ENCODE data around the gene WDR64. TPM values are rescaled to one million over a fixed set of nuclear protein-coding genes. Genes with fewer than 3 reads are reported as not detected.

WDR64 gene
- total and polyA plus RNA-seq, 2 of the 13 experiments (the other 11 are each of a cell fraction or from before 2014, with no cell fraction given), result not detected

DNA sequence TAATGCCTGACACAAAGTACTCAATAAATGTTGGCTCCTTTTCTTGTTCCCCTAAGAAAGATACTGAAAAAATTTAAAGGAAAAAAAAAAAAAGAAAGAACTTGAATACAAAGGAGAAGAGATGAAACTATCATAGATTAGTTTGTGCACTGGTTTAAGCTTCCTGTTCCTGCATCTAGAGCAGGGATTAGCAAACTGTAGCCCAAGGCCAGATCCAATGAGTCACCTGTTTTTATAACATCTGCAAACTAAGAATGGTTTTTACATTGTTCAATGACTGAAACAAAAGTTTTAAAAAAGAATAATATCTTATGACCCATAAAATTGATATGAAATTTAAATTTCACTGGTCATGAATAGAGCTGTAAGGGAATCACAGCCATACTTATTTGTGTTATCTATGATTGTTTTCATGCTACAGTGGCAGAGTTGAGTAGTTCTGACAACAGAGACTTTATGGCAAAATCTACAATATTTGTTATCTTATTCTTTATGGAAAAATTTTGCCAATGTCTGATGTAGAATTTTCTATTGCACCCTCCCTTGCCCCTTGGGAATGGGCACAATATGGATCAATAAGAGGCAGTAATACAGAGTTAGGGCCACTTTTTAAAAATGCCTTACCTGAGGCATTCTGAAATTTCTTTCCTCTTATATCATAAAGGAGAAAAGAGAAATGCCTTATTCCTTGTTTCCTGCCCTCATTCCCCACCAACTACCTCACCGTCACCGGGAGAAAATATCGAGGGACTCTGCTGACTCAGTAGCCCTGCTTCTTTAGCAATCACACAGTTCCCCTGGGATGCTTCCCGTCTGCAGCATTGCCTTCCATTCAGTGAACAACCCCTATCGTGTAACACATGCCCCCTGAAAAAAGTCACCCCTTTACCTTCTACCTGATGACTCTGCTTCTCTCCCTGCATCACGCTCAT is 50.6 kb downstream of the WDR64 start:
- in situ Hi-C loops (cut with HindIII; ENCODE audit: extremely low pct_ligation_motif_present, low pct_unique_long_range_greater_than_20kb) (no loop called here), intact Hi-C loops (cut with micrococcal nuclease; ENCODE audit: unreplicated experiment) (no loop called here)
- Histone ChIP-seq H2AFZ (ENCODE audit: low read length) (no peak overlapping the region), H3K4me1 (ENCODE audit: insufficient read depth, low read length) (no peaks in the 10 kb centered on the region), H4K20me1 (ENCODE audit: insufficient read depth, low read length) (no peaks in the 10 kb centered on the region), H3K27me3 (ENCODE audit: control insufficient read depth in 1 of 2, insufficient read depth in 2 of 2, low read length in 2 of 2) (no peaks in the 10 kb centered on the region), H3K9ac (ENCODE audit: insufficient read depth, low read depth, low read length) (no peak overlapping the region), H3K79me2 (ENCODE audit: insufficient read depth, low read length) (no peaks in the 10 kb centered on the region), H3K4me3 (replicated peaks in 1 of 3; ENCODE audit: insufficient read depth in 1 of 3, low read depth in 2 of 3, low read length in 3 of 3) (no peak overlapping the region), H3K36me3 (replicated peaks in 1 of 2; ENCODE audit: control insufficient read depth in 1 of 2, insufficient read depth in 2 of 2, low read length in 2 of 2) (no peaks in the 10 kb centered on the region), H3K9me3 (ENCODE audit: low read length) (no peaks in the 10 kb centered on the region), H3K27ac (ENCODE audit: extremely low read length, insufficient read depth, low read length) (no peak overlapping the region), H3K4me2 (ENCODE audit: low read depth, low read length) (no peak overlapping the region)
- CTCF ChIA-PET (ENCODE audit: low intra/inter-chr PET ratio, low total read pairs), result no interaction called here
- DNase-seq (ENCODE audit: low spot score) (no peak), FAIRE-seq (no peak), ATAC-seq (no peak)
- BruUV-seq (replicated peaks), result no TSS peak
- 31% methylated on average over 6 of the region's 6 CpGs for WGBS (ENCODE audit: low lambda C conversion rate)
- POLR2A ChIA-PET, result no interaction called here
- no peak for TF ChIP-seq ZBTB42 (CRISPR knock-in tag; IDR thresholded peaks at IDR 0.05)
- no peak for TF ChIP-seq ZNF607 (CRISPR knock-in tag; IDR thresholded peaks at IDR 0.05; ENCODE audit: borderline replicate concordance)
- no peak for TF ChIP-seq IRX3 (CRISPR knock-in tag; IDR thresholded peaks at IDR 0.05; ENCODE audit: borderline replicate concordance, low read depth)
- no peak for TF ChIP-seq HOXA7 (CRISPR knock-in tag; IDR thresholded peaks at IDR 0.05)
- TF ChIP-seq NCOR1 (IDR thresholded peaks at IDR 0.05; ENCODE audit: borderline replicate concordance, low read length), result no peak
- TF ChIP-seq HNRNPK (IDR thresholded peaks at IDR 0.05; ENCODE audit: low read depth, low read length, poor library complexity, severe bottlenecking), result no peak
- TF ChIP-seq, protein P1, sequence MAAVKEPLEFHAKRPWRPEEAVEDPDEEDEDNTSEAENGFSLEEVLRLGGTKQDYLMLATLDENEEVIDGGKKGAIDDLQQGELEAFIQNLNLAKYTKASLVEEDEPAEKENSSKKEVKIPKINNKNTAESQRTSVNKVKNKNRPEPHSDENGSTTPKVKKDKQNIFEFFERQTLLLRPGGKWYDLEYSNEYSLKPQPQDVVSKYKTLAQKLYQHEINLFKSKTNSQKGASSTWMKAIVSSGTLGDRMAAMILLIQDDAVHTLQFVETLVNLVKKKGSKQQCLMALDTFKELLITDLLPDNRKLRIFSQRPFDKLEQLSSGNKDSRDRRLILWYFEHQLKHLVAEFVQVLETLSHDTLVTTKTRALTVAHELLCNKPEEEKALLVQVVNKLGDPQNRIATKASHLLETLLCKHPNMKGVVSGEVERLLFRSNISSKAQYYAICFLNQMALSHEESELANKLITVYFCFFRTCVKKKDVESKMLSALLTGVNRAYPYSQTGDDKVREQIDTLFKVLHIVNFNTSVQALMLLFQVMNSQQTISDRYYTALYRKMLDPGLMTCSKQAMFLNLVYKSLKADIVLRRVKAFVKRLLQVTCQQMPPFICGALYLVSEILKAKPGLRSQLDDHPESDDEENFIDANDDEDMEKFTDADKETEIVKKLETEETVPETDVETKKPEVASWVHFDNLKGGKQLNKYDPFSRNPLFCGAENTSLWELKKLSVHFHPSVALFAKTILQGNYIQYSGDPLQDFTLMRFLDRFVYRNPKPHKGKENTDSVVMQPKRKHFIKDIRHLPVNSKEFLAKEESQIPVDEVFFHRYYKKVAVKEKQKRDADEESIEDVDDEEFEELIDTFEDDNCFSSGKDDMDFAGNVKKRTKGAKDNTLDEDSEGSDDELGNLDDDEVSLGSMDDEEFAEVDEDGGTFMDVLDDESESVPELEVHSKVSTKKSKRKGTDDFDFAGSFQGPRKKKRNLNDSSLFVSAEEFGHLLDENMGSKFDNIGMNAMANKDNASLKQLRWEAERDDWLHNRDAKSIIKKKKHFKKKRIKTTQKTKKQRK (IDR thresholded peaks at IDR 0.05; ENCODE audit: low read length), result no peak
- TF ChIP-seq HIVEP1 (CRISPR knock-in tag; IDR thresholded peaks at IDR 0.05), result no peak
- no peak for TF ChIP-seq HDAC1 (CRISPR knock-in tag; IDR thresholded peaks at IDR 0.05)
- no peak for TF ChIP-seq ADNP (CRISPR knock-in tag; IDR thresholded peaks at IDR 0.05)
- no peak for TF ChIP-seq ZNF33A (CRISPR knock-in tag; IDR thresholded peaks at IDR 0.05; ENCODE audit: borderline replicate concordance)
- TF ChIP-seq, protein P2, sequence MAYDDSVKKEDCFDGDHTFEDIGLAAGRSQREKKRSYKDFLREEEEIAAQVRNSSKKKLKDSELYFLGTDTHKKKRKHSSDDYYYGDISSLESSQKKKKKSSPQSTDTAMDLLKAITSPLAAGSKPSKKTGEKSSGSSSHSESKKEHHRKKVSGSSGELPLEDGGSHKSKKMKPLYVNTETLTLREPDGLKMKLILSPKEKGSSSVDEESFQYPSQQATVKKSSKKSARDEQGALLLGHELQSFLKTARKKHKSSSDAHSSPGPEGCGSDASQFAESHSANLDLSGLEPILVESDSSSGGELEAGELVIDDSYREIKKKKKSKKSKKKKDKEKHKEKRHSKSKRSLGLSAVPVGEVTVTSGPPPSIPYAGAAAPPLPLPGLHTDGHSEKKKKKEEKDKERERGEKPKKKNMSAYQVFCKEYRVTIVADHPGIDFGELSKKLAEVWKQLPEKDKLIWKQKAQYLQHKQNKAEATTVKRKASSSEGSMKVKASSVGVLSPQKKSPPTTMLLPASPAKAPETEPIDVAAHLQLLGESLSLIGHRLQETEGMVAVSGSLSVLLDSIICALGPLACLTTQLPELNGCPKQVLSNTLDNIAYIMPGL (CRISPR knock-in tag; IDR thresholded peaks at IDR 0.05; ENCODE audit: borderline replicate concordance in 1 of 2, low read depth in 1 of 2), result no peak
- no peak for TF ChIP-seq MLXIP (CRISPR knock-in tag; IDR thresholded peaks at IDR 0.05; ENCODE audit: borderline replicate concordance)
- no peak for TF ChIP-seq LBX2 (CRISPR knock-in tag; IDR thresholded peaks at IDR 0.05; ENCODE audit: borderline replicate concordance)
